Thymus (tissue), 11 donors: ENCODE data around the gene PRDM11. TPM values are rescaled to one million over a fixed set of nuclear protein-coding genes. Genes with fewer than 3 reads are reported as not detected.

Experiments used
- DNase-seq, 9 donors: peaks; one replicate each; pipeline ENCODE4 v3.0.0-alpha.2; 2013; ENCODE audit warnings: low spot score in 9 of 9, low read depth in 6 of 9, missing footprints in 1 of 9
- H3K27ac ChIP-seq, 2 donors: one replicate each; pipeline ENCODE4 v1.5.1; 2013; ENCODE audit warnings: control low read depth in 1 of 2, low read depth in 1 of 2, low read length in 1 of 2, mild to moderate bottlenecking in 1 of 2, moderate library complexity in 1 of 2
- H3K27me3 ChIP-seq, 2 donors: one replicate each; pipeline ENCODE4 v1.5.1; 2013; ENCODE audit warnings: low read length in 1 of 2; ENCODE audit not compliant: control insufficient read depth in 2 of 2, insufficient read depth in 1 of 2
- H3K36me3 ChIP-seq, 2 donors: one replicate each; pipeline ENCODE4 v1.5.1; 2013; ENCODE audit warnings: low read length in 1 of 2, mild to moderate bottlenecking in 1 of 2, moderate library complexity in 1 of 2; ENCODE audit not compliant: control insufficient read depth in 2 of 2, insufficient read depth in 2 of 2
- H3K4me1 ChIP-seq, 2 donors: one replicate each; pipeline ENCODE4 v1.5.1; 2013; ENCODE audit warnings: low read length in 2 of 2; ENCODE audit not compliant: control insufficient read depth in 2 of 2, insufficient read depth in 2 of 2
- H3K4me3 ChIP-seq, 2 donors: one replicate each; pipeline ENCODE4 v1.5.1; 2013; ENCODE audit warnings: low read length in 2 of 2, control low read depth in 1 of 2, mild to moderate bottlenecking in 1 of 2
- H3K9me3 ChIP-seq, 2 donors: one replicate each; pipeline ENCODE4 v1.5.1; 2013; ENCODE audit warnings: low read length in 1 of 2, mild to moderate bottlenecking in 1 of 2; ENCODE audit not compliant: control insufficient read depth in 2 of 2, insufficient read depth in 1 of 2
- WGBS: extraction: QIAGEN DNeasy Blood & Tissue Kit; methylation state at CpG from one replicate; pipeline ENCODE4 v1.1.7; 2013; 5-methylcytosine and 5-hydroxymethylcytosine counted together
- polyA plus RNA-seq: library from polyadenylated mRNA; stranded (reverse); fragments of 200-250 nt; gene quantifications from one replicate; pipeline ENCODE4 v1.2.3, GENCODE V29; 2013
- total RNA-seq: library from RNA; stranded (reverse); fragments of 120-200 nt; gene quantifications from one replicate; pipeline ENCODE4 v1.2.4, GENCODE V29; 2013
- donor health status: healthy.

PRDM11 gene
- total and polyA plus RNA-seq, 2 donors, result 2.1 to 2.5 TPM

DNA sequence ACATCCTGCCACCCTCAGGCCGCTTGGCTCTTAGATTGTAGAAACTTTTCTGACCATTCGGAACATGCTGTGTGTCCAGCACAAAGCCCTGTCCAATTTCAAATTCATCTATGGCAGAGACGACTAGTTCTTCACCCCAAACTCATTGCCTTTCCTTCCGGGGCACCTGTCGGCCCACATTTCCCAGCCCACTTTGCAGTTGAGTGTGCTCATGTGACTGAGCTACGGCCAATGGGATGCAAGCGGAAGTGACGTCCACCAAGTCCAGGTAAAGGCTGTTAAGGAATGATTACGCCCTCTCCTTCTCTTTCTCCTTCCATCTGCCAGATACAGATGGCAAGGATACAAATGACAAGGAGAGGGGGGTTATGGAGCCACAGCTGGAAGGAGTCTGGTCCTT, 107.2 kb downstream of the PRDM11 start:
- WGBS, result 95% methylated on average over 9 of the region's 9 CpGs
- Histone ChIP-seq H3K27me3 (peaks cover 0 to 5% of the 10 kb centered on the region in 2 donors), H3K27ac (no peak overlapping the region), H3K36me3 (no peaks in the 10 kb centered on the region), H3K9me3 (no peaks in the 10 kb centered on the region), H3K4me3 (no peak overlapping the region), H3K4me1 (no peaks in the 10 kb centered on the region)
- no peak for DNase-seq

- Histone ChIP-seq H3K36me3 (no peaks in the 10 kb centered on the region), H3K27ac (no peak overlapping the region)
Observed at GRCh38 chr11:45254070-45254469, 107.6 kb downstream of the PRDM11 start.

DNA sequence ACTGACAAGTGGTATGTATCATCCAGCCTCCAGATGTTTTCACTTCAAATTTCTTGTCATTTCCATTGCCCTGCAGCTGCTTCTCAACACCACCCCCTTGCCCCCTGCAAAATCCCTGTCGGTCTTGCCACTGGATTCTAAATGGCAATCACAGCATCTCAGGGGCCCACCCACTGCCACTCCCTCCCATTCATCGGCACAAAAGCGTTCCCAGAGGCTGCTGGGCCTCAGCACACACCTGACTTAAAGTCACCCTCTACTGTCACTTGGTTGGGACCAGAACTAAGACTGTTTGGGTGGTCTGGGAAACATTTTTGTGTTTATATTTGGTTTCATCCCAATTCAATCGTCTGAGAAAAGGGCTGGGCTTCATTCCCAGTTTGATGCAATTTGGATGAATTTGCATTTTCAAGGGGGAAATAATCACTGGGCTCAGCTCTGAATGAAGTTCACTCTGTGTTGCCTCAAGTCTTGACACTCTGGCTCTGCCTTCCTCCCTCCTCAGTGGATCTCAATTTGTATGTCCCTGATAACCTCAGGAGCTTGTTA, 112.6 kb downstream of the PRDM11 start:
- WGBS, result 77% methylated on average over 4 of the region's 4 CpGs
- no peak overlapping the region for H3K4me3 ChIP-seq
- H3K27me3 ChIP-seq, result no peaks in the 10 kb centered on the region

More at GRCh38 chr11:45254070-45254469, 107.6 kb downstream of the PRDM11 start:
- Histone ChIP-seq H3K4me1 (no peaks in the 10 kb centered on the region), H3K27me3 (peaks cover 0 to 5% of the 10 kb centered on the region in 2 donors), H3K9me3 (no peaks in the 10 kb centered on the region), H3K4me3 (no peak overlapping the region)
- DNase-seq, result no peak
- WGBS, result 96% methylated on average over 4 of the region's 4 CpGs

GRCh38 chr11:45259592-45259991, 113.2 kb downstream of the PRDM11 start:
- 97% methylated on average over 3 of the region's 3 CpGs for WGBS
- Histone ChIP-seq H3K4me3 (no peak overlapping the region), H3K36me3 (no peaks in the 10 kb centered on the region), H3K27me3 (no peaks in the 10 kb centered on the region), H3K9me3 (no peaks in the 10 kb centered on the region), H3K27ac (no peak overlapping the region), H3K4me1 (no peaks in the 10 kb centered on the region)
- DNase-seq, result no peak

More for the DNA sequence above, 112.6 kb downstream of the PRDM11 start:
- DNase-seq, result no peak
- Histone ChIP-seq H3K36me3 (no peaks in the 10 kb centered on the region), H3K4me1 (no peaks in the 10 kb centered on the region), H3K27ac (no peak overlapping the region), H3K9me3 (no peaks in the 10 kb centered on the region)

DNA sequence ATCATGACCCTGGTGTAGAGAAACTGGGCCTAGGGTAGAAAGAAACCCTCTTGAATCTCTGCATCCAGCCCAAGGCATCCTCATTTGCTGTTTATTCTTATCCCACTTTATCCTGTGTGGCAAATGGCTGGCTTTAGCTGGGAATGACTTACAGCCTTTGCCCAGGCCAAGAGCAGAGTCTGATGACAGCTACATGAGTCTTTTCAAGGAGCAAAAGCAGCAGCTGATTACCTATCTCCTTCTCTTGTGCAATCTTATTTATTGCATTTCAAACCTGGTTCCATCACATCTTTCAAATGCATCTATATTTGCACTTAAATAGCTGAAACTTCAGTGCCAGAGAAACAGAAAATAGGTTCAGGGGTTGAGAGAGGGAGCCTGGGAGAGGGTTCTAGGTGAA, 113.6 kb downstream of the PRDM11 start:
- Histone ChIP-seq H3K36me3 (no peaks in the 10 kb centered on the region), H3K27me3 (no peaks in the 10 kb centered on the region), H3K4me3 (no peak overlapping the region), H3K27ac (no peak overlapping the region), H3K9me3 (no peaks in the 10 kb centered on the region), H3K4me1 (no peaks in the 10 kb centered on the region)
- DNase-seq, result no peak

- Histone ChIP-seq H3K36me3 (no peaks in the 10 kb centered on the region), H3K4me1 (no peaks in the 10 kb centered on the region), H3K27ac (no peak overlapping the region), H3K4me3 (no peak overlapping the region), H3K27me3 (peaks cover 0 to 3% of the 10 kb centered on the region in 2 donors), H3K9me3 (no peaks in the 10 kb centered on the region)
- 91% methylated on average over 4 of the region's 4 CpGs for WGBS
- DNase-seq, result no peak
Observed at GRCh38 chr11:45262900-45263299, 116.5 kb downstream of the PRDM11 start.

- no peak for DNase-seq
- H3K27ac ChIP-seq, result no peak overlapping the region
- H3K36me3 ChIP-seq, result no peaks in the 10 kb centered on the region
- H3K4me3 ChIP-seq, result no peak overlapping the region
- no peaks in the 10 kb centered on the region for H3K4me1 ChIP-seq
- no peaks in the 10 kb centered on the region for H3K9me3 ChIP-seq
- 98% methylated on average over 3 of the region's 3 CpGs for WGBS
- H3K27me3 ChIP-seq, result peaks cover 0 to 4% of the 10 kb centered on the region in 2 donors
Observed at GRCh38 chr11:45263773-45264172, 117.3 kb downstream of the PRDM11 start.

GRCh38 chr11:45264839-45265515, 118.5 kb downstream of the PRDM11 start:
- H3K4me1 ChIP-seq, result no peaks in the 10 kb centered on the region
- WGBS, result 91% methylated on average over 11 of the region's 11 CpGs
- peaks cover 0 to 4% of the 10 kb centered on the region in 2 donors for H3K27me3 ChIP-seq
- H3K4me3 ChIP-seq, result no peak overlapping the region
- H3K9me3 ChIP-seq, result no peaks in the 10 kb centered on the region
- DNase-seq, result no peak
- no peaks in the 10 kb centered on the region for H3K36me3 ChIP-seq
- no peak overlapping the region for H3K27ac ChIP-seq

DNA sequence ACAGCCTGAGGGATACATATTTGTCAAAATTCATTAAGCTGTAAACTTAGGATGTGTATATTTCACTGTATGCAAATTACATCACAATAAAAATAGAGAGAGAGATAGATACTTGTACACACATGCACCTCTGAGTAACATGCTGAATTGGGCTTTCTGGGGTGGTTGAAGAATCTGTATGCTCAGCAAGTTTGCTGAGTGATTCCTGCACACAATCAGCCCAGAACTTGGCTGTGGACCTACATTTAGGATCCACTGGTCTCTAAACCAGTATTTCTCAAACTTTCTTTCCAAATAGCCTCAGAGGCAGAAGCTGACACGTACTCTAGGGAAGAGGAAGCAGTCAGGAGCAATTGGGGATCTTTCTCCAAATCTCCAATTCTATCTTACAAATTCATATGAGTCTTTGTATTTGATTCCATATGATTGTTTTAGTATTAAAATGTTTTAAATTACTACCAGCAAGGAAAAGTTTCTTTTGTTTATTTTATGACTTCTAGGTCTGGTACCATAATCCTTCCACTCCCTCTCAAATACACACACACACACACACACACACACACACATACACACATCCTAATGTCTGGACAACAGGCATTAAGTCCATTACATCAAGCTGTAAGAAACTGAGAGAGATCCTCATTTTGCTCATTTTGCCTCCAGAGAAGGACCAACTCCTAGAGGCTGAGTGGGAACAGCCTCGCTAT, 119.7 kb downstream of the PRDM11 start:
- no peak overlapping the region for H3K4me3 ChIP-seq

More for the DNA sequence above, 119.7 kb downstream of the PRDM11 start:
- Histone ChIP-seq H3K27me3 (peaks cover 0 to 4% of the 10 kb centered on the region in 2 donors), H3K9me3 (no peaks in the 10 kb centered on the region), H3K4me1 (no peaks in the 10 kb centered on the region), H3K36me3 (no peaks in the 10 kb centered on the region), H3K27ac (no peak overlapping the region)
- no peak for DNase-seq
- 90% methylated on average over 2 of the region's 2 CpGs for WGBS
